Gastrocnemius medialis (tissue), 4 donors: ENCODE results near the gene PTK7. TPM values are rescaled to one million over a fixed set of nuclear protein-coding genes. Genes with fewer than 3 reads are reported as not detected.

Experiments used
- ATAC-seq, 2 donors: fragments of 150-250 bp; one replicate each; pipeline ENCODE4 v1.9.1; 2016
- DNase-seq, 2 donors: peaks; one replicate each; pipeline ENCODE4 v3.0.0-alpha.2; 2019
- H3K27ac ChIP-seq, 4 donors: fragments of 200-600 bp; sonication (generic); 1 replicate in 1 of 4; 2 replicates in 3 of 4; pipeline ENCODE4 v1.5.1; 2016 to 2018; ENCODE audit warnings: mild to moderate bottlenecking in 2 of 4, moderate library complexity in 1 of 4
- H3K27me3 ChIP-seq, 3 donors: fragments of 200-600 bp; sonication (generic) in 2 of 3; 1 replicate in 1 of 3; 2 replicates in 2 of 3; pipeline versions ENCODE4 v1.5.1 to v1.6.0; 2016 to 2019; ENCODE audit warnings: mild to moderate bottlenecking in 1 of 3, moderate library complexity in 1 of 3
- H3K36me3 ChIP-seq, 2 donors: fragments of 200-600 bp; sonication (generic) in 1 of 2; one replicate each; pipeline ENCODE4 v1.5.1; 2017 to 2018
- H3K4me1 ChIP-seq, 2 donors: fragments of 200-600 bp; sonication (generic) in 1 of 2; one replicate each; pipeline ENCODE4 v1.5.1; 2016 to 2017; ENCODE audit warnings: mild to moderate bottlenecking in 2 of 2
- H3K4me3 ChIP-seq, 4 donors: fragments of 200-600 bp; sonication (generic) in 3 of 4; 1 replicate in 1 of 4; 2 replicates in 3 of 4; pipeline ENCODE4 v1.5.1; 2016 to 2019; ENCODE audit warnings: mild to moderate bottlenecking in 2 of 4
- H3K9me3 ChIP-seq, 3 donors: fragments of 200-600 bp; sonication (generic) in 2 of 3; 1 replicate in 1 of 3; 2 replicates in 2 of 3; pipeline ENCODE4 v1.5.1; 2016 to 2019
- CTCF ChIP-seq, 5 experiments: fragments of 450-650 bp in 3 of 5; fragments of 200-600 bp in 2 of 5; sonication (generic) in 2 of 5; IDR thresholded peaks in 4 of 5; conservative IDR thresholded peaks in 1 of 5; 1 replicate in 4 of 5; 2 replicates in 1 of 5; pipeline ENCODE4 v1.5.1; 2016 to 2019; ENCODE audit warnings: antibody characterized with exemption in 5 of 5, mild to moderate bottlenecking in 3 of 5, moderate library complexity in 3 of 5
- POLR2A ChIP-seq, 2 donors: fragments of 450-650 bp; IDR thresholded peaks; one replicate each; pipeline ENCODE4 v1.6.1; 2017; ENCODE audit warnings: antibody characterized with exemption in 2 of 2, mild to moderate bottlenecking in 2 of 2, moderate library complexity in 2 of 2
- in situ Hi-C, 4 donors: fragments of 200-750 bp; cut with MboI; loops; one replicate each; pipeline versions ENCODE4 v1.15.0 to v1.8.0; 2017; ENCODE audit warnings: low sequenced_read_pairs in 4 of 4
- intact Hi-C: fragments of 100-400 bp; cut with DNase I; formaldehyde crosslinking; loops from one replicate; pipeline ENCODE4 v1.15.1; 2023; ENCODE audit warnings: low total_unique reads
- total RNA-seq, 4 donors: library from RNA; depleted of rRNA; stranded (reverse); fragments of >200 nt; gene quantifications; one replicate each; pipeline versions ENCODE4 v1.1.0 to v1.2.3, GENCODE V29; 2016

Gene PTK7
- total RNA-seq, 4 donors from 2014 or later: 0.15 to 0.64 (median 0.24) TPM

DNA sequence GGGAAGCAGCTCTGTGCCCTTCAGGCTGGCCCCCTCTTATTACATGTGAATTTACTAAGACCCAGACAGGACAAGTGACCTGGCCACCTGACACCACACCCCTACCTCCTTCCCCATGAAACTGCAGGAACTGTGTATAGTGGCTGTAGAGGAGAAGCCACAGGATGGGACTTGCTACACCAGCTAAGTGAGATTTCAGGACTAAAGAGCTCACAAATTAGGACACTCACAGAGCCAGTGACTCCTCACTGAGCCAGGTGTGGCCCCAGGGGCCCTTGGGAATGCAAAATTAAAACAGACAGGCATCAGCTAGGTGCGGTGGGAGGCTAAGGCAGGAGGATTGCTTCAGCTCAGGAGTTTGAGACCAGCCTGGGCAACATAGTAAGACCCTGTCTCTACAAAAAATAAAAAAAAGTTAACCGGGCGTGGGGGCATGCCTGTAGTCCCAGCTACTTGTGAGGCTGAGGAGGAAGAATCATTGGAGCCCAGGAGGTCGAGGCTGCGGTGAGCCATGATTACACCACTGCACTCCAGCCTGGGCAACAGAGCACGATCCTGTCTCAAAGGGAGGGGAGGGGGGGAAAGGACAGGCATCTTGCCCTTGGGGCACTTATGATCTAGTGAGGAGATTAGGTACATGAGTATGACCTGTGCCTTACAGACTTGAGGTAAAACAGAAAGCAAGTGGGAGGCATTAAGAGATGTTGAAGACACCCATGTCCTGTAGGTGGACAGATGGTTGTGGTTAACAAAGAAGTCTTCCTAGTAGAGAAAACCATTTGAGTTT, 71.8 kb downstream of the PTK7 start:
- peaks cover 21 to 24% of the 10 kb centered on the region in 2 donors for H3K4me1 ChIP-seq
- intact Hi-C loops: no loop called here
- peak overlapping the region; percentile 58 to 79 (median 70) for H3K27ac ChIP-seq
- H3K4me3 ChIP-seq: no peak overlapping the region
- DNase-seq (no peak), ATAC-seq (peak in 1 of 2 donors; percentile 6)
- no peaks in the 10 kb centered on the region for H3K27me3 ChIP-seq
- in situ Hi-C loops: loop anchor here in 2 of 4 donors (10.0 kb wide), 1 partner anchor 243 kb away; no protein-coding TSS in a partner anchor
- H3K36me3 ChIP-seq: no peaks in the 10 kb centered on the region
- TF ChIP-seq POLR2A (IDR thresholded peaks at IDR 0.05): no peak
- no peak for TF ChIP-seq CTCF (IDR thresholded peaks at IDR 0.05 in 4 of 5, conservative IDR thresholded peaks at IDR 0.05 in 1 of 5)
- H3K9me3 ChIP-seq: no peaks in the 10 kb centered on the region

GRCh38 chr6:43149265-43149664, 73.2 kb downstream of the PTK7 start:
- intact Hi-C loops (no loop called here), in situ Hi-C loops (loop anchor here in 2 of 4 donors (10.0 kb wide), 1 partner anchor 244 kb away; no protein-coding TSS in a partner anchor)
- Histone ChIP-seq H3K27ac (no peak overlapping the region), H3K27me3 (no peaks in the 10 kb centered on the region), H3K4me3 (no peak overlapping the region), H3K9me3 (no peaks in the 10 kb centered on the region), H3K4me1 (peaks cover 15% of the 10 kb centered on the region in 2 donors), H3K36me3 (no peaks in the 10 kb centered on the region)
- no peak for ATAC-seq
- no peak for DNase-seq
- TF ChIP-seq POLR2A (IDR thresholded peaks at IDR 0.05) (no peak), CTCF (IDR thresholded peaks at IDR 0.05 in 4 of 5, conservative IDR thresholded peaks at IDR 0.05 in 1 of 5) (no peak)

DNA sequence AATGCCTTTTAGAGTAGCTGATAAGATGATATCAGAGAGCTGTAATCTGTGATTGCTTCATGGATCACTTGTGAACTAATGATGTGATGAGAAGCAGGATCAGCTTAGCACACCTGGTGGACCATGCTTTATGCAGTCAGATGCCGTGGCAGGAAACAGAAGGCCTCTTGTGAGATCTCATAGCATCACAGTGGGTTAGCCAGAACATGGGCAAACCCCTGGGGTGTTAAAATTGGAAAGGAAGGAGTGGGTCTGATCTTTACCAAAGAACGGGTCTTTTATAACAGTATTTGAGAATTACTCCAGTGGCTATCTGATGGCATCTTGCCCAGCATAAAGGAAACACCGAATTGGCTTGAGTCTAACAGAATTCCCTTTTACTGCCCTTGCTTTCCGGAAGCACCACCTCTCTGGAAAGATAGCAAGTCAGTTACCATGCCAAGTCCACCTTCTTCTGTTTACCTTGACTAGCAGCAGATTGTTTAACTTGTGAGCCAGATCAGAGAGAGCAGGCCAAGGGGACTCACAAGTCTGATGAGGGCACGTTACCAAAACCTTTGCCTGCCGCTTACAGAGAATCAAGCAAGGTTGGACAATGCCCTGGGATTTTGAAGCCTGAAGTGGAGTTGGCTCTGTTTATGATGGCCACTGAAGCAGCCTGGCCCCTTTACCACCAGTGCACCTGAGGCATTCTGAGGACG, 74.1 kb downstream of the PTK7 start:
- intact Hi-C loops (no loop called here), in situ Hi-C loops (no loop called here)
- H3K4me3 ChIP-seq: no peak overlapping the region
- H3K9me3 ChIP-seq: no peaks in the 10 kb centered on the region
- no peaks in the 10 kb centered on the region for H3K36me3 ChIP-seq
- no peak for DNase-seq
- ATAC-seq: no peak
- no peaks in the 10 kb centered on the region for H3K27me3 ChIP-seq
- H3K4me1 ChIP-seq: peaks cover 15% of the 10 kb centered on the region in 2 donors
- TF ChIP-seq POLR2A (IDR thresholded peaks at IDR 0.05): no peak
- TF ChIP-seq CTCF (IDR thresholded peaks at IDR 0.05 in 4 of 5, conservative IDR thresholded peaks at IDR 0.05 in 1 of 5): no peak
- H3K27ac ChIP-seq: no peak overlapping the region

- in situ Hi-C loops: no loop called here
- Histone ChIP-seq H3K4me1 (no peaks in the 10 kb centered on the region), H3K36me3 (no peaks in the 10 kb centered on the region), H3K27ac (no peak overlapping the region), H3K9me3 (no peaks in the 10 kb centered on the region), H3K27me3 (no peaks in the 10 kb centered on the region), H3K4me3 (no peak overlapping the region)
- DNase-seq: no peak
- intact Hi-C loops: no loop called here
- no peak for ATAC-seq
- no peak for TF ChIP-seq POLR2A (IDR thresholded peaks at IDR 0.05)
- no peak for TF ChIP-seq CTCF (IDR thresholded peaks at IDR 0.05 in 4 of 5, conservative IDR thresholded peaks at IDR 0.05 in 1 of 5)
Measured at GRCh38 chr6:43159599-43159998, 83.5 kb downstream of the PTK7 start.
